Fibroblast of lung (primary cell): ENCODE measurements around the gene SNHG17. TPM values are rescaled to one million over a fixed set of nuclear protein-coding genes. Genes with fewer than 3 reads are reported as not detected.
"Not testable (repeated sequence)": the region's sequence is repeated elsewhere in the genome, so short reads cannot be mapped to it uniquely, and the experiment has no call there.

Source experiments
- DNase-seq, 2 donors: peaks; one replicate each; pipeline versions ENCODE4 v3.0.0 to v3.0.0-alpha.2; 2010; ENCODE audit warnings: low read depth in 2 of 2
- H2AFZ ChIP-seq: 2 replicates; pipeline ENCODE4 v1.5.1; 2012; ENCODE audit warnings: low read length, control low read depth, inconsistent platforms
- H3K27ac ChIP-seq: 2 replicates; pipeline ENCODE4 v1.5.1; 2011; ENCODE audit warnings: low read length, control low read depth; ENCODE audit not compliant: insufficient read depth
- H3K27me3 ChIP-seq: 2 replicates; pipeline ENCODE4 v1.5.1; 2011; ENCODE audit warnings: mild to moderate bottlenecking, low read length; ENCODE audit not compliant: control insufficient read depth, insufficient read depth
- H3K36me3 ChIP-seq: 2 replicates; pipeline ENCODE4 v1.5.1; 2011; ENCODE audit warnings: low read length; ENCODE audit not compliant: control insufficient read depth, insufficient read depth
- H3K4me1 ChIP-seq: 2 replicates; pipeline ENCODE4 v1.5.1; 2011; ENCODE audit warnings: low read length; ENCODE audit not compliant: control insufficient read depth, insufficient read depth; ENCODE audit errors: extremely low read depth
- H3K4me2 ChIP-seq: 2 replicates; pipeline ENCODE4 v1.5.1; 2011; ENCODE audit warnings: low read length, control low read depth; ENCODE audit not compliant: insufficient read depth; ENCODE audit errors: extremely low read depth
- H3K4me3 ChIP-seq, 4 experiments: fragments of 200-600 bp in 1 of 4; sonication (generic) in 1 of 4; replicated peaks in 1 of 4; 2 replicates each; pipeline ENCODE4 v1.5.1; 2011 to 2016; ENCODE audit warnings: low read length in 4 of 4, low read depth in 3 of 4, mild to moderate bottlenecking in 3 of 4, control low read depth in 2 of 4, inconsistent platforms in 1 of 4, mixed read lengths in 1 of 4; ENCODE audit not compliant: insufficient read depth in 1 of 4; ENCODE audit errors: control extremely low read depth in 1 of 4
- H3K79me2 ChIP-seq: 2 replicates; pipeline ENCODE4 v1.5.1; 2012; ENCODE audit warnings: mild to moderate bottlenecking, low read length, inconsistent platforms; ENCODE audit not compliant: control insufficient read depth, insufficient read depth
- H3K9ac ChIP-seq: 2 replicates; pipeline ENCODE4 v1.5.1; 2011; ENCODE audit warnings: mild to moderate bottlenecking, low read length, control low read depth; ENCODE audit not compliant: insufficient read depth
- H3K9me3 ChIP-seq: 2 replicates; pipeline ENCODE4 v1.5.1; 2012; ENCODE audit warnings: low read depth, low read length; ENCODE audit not compliant: control insufficient read depth, insufficient read depth
- H4K20me1 ChIP-seq: 2 replicates; pipeline ENCODE4 v1.5.1; 2011; ENCODE audit warnings: low read length; ENCODE audit not compliant: control insufficient read depth, insufficient read depth; ENCODE audit errors: extremely low read depth
- EZH2 ChIP-seq: IDR thresholded peaks from 2 replicates; pipeline ENCODE4 v1.5.1; 2012; ENCODE audit warnings: low read length, control low read depth, mild to moderate bottlenecking; ENCODE audit errors: missing control alignments
- polyA plus RNA-seq, 2 donors: library from polyadenylated mRNA; depleted of rRNA in 1 of 2; stranded (reverse) in 1 of 2; unstranded in 1 of 2; fragments of >200 nt; gene quantifications; 2 replicates each; pipeline ENCODE4 v1.2.1, GENCODE V29; 2011 to 2012; ENCODE audit warnings: missing spikeins in 1 of 2
- total RNA-seq: library from RNA; depleted of rRNA; stranded (reverse); fragments of >200 nt; gene quantifications from 2 replicates; pipeline ENCODE4 v1.2.1, GENCODE V29; 2014
- TF ChIP-seq, protein P1 (sequence below), 2 donors: IDR thresholded peaks in 1 of 2; conservative IDR thresholded peaks in 1 of 2; 1 replicate in 1 of 2; 2 replicates in 1 of 2; pipeline ENCODE4 v1.5.1; 2011 to 2012; ENCODE audit warnings: low read length in 2 of 2, control low read depth in 1 of 2, inconsistent platforms in 1 of 2, low read depth in 1 of 2, mild to moderate bottlenecking in 1 of 2

SNHG17 gene
- total and polyA plus RNA-seq, 2 donors (not counting 1 experiment from before 2014, with no cell fraction given), result 10.6 to 15.0 TPM

DNA sequence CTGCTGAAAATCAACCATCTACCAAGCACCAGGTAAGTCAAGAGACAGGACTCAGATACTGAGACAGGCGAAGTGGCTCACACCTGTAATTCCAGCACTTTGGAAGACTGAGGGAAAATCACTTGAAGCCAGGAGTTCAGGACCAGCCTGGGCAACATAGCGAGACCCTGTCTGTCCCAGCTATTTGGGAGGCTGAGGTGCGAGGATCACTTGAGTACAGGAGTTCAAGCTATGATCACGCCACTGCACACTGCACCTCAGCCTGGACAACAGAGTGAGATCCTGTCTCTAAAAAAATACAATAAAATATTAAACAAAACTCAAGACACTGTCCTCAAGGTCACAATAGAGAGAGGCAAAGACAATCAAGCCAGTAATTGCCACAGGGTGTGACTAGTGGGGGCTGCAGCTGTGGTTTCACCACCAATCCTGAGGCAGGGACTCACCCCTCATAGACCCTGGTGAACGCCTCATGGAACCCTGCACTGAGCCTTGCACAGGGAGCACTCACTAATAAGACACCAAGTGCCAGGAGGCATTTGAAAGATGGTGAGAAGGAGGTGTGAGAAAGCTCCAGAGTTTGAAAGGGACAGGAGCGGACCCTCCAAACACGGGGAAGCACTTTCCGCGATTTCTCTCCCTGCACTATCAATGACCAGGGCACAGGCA lies 1.7 kb downstream of the SNHG17 start:
- no peak overlapping the region for H3K27ac ChIP-seq
- peaks cover 61% of the 10 kb centered on the region for H3K79me2 ChIP-seq
- peak overlapping the region; percentile 84 to 95 (median 92) for H3K4me3 ChIP-seq
- H3K4me2 ChIP-seq, result peak overlapping the region; percentile 99
- H2AFZ ChIP-seq, result no peak overlapping the region
- no peak overlapping the region for H3K9ac ChIP-seq
- TF ChIP-seq, protein P1, sequence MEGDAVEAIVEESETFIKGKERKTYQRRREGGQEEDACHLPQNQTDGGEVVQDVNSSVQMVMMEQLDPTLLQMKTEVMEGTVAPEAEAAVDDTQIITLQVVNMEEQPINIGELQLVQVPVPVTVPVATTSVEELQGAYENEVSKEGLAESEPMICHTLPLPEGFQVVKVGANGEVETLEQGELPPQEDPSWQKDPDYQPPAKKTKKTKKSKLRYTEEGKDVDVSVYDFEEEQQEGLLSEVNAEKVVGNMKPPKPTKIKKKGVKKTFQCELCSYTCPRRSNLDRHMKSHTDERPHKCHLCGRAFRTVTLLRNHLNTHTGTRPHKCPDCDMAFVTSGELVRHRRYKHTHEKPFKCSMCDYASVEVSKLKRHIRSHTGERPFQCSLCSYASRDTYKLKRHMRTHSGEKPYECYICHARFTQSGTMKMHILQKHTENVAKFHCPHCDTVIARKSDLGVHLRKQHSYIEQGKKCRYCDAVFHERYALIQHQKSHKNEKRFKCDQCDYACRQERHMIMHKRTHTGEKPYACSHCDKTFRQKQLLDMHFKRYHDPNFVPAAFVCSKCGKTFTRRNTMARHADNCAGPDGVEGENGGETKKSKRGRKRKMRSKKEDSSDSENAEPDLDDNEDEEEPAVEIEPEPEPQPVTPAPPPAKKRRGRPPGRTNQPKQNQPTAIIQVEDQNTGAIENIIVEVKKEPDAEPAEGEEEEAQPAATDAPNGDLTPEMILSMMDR (conservative IDR thresholded peaks at IDR 0.05 in 1 of 2, IDR thresholded peaks at IDR 0.05 in 1 of 2; ENCODE audit: low read depth in 1 of 2, low read length in 2 of 2), result no peak
- TF ChIP-seq EZH2, result no peak
- no peaks in the 10 kb centered on the region for H3K27me3 ChIP-seq
- H3K9me3 ChIP-seq, result no peaks in the 10 kb centered on the region
- H3K4me1 ChIP-seq, result peaks cover 7% of the 10 kb centered on the region
- H4K20me1 ChIP-seq, result no peaks in the 10 kb centered on the region
- peaks cover 46% of the 10 kb centered on the region for H3K36me3 ChIP-seq
- DNase-seq, result no peak

DNA sequence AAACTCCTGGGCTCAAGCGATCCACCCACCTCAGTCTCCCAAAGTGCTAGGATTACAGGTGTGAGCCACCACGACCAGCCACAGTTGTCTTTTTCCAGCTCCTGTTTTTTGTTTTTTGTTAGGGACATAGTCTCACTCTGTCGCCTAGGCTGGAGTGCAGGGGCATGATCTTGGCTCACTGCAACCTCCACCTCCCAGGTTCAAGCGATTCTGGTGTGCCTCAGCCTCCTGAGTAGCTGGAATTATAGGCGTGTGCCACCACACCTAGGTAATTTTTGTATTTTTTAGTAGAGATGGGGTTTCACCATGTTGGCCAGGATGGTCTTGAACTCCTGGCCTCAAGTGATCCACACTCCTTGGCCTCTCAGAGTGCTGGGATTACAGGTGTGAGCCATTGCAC lies 2.3 kb downstream of the SNHG17 start:
- Histone ChIP-seq H3K4me2 (peak overlapping the region; percentile 18), H3K36me3 (peaks cover 48% of the 10 kb centered on the region), H3K79me2 (peaks cover 63% of the 10 kb centered on the region), H3K4me3 (peak overlapping the region in 1 of 4 experiments; percentile 95)
- DNase-seq, H3K27ac ChIP-seq, H3K4me1 ChIP-seq, H3K9me3 ChIP-seq, H3K27me3 ChIP-seq, H2AFZ ChIP-seq, H4K20me1 ChIP-seq, H3K9ac ChIP-seq: not testable (repeated sequence)

- Histone ChIP-seq H3K79me2 (peaks cover 63% of the 10 kb centered on the region), H3K4me3 (no peak overlapping the region), H3K9me3 (no peaks in the 10 kb centered on the region), H3K27me3 (no peaks in the 10 kb centered on the region), H3K9ac (no peak overlapping the region), H3K36me3 (peaks cover 48% of the 10 kb centered on the region), H2AFZ (no peak overlapping the region), H3K4me1 (peaks cover 10% of the 10 kb centered on the region), H3K27ac (no peak overlapping the region), H4K20me1 (peaks cover under 1% of the 10 kb centered on the region), H3K4me2 (no peak overlapping the region)
- no peak for DNase-seq
- TF ChIP-seq EZH2, result no peak
- TF ChIP-seq, protein P1 (conservative IDR thresholded peaks at IDR 0.05 in 1 of 2, IDR thresholded peaks at IDR 0.05 in 1 of 2; ENCODE audit: low read depth in 1 of 2, low read length in 2 of 2), result no peak
Observed at GRCh38 chr20:38432292-38432691, 2.8 kb downstream of the SNHG17 start.
